Measurements from ENCODE around the gene EFNA2.

DNA sequence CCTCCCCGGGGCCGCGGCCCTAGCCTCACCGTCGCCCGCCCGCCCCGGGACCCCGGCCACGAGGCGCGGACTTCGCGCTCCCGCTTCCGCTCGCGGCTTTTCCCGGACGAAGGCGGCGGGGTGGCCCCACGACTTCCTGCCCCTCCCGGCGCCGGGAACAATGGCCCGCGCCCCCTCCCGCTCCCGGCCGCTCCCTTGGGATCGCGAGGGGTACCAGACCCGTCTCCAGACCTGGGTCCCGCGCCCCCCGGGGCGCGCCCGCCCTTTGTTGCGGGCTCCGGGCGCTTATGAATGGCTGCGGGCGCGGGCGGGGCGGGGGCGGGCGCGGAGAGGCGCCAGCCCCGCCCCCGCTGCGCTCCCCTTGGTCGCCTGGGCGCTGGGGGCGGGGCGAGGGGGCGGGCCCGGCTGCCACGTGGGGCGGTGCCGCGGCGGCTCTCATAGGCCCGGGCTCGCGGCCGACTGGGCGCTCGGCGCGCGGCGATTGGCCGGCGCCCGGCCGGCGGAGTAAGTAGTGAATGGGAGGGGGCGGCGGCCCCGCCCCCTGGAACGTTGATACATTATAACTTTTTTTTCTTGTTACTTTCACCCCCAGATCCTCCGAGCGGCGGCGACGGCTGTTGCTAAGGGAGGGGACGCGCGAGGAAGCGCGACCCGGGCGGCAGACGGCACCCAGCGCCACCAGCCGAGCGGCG lies 36.2 kb upstream of the EFNA2 start:
- TF ChIP-seq, protein P1, sequence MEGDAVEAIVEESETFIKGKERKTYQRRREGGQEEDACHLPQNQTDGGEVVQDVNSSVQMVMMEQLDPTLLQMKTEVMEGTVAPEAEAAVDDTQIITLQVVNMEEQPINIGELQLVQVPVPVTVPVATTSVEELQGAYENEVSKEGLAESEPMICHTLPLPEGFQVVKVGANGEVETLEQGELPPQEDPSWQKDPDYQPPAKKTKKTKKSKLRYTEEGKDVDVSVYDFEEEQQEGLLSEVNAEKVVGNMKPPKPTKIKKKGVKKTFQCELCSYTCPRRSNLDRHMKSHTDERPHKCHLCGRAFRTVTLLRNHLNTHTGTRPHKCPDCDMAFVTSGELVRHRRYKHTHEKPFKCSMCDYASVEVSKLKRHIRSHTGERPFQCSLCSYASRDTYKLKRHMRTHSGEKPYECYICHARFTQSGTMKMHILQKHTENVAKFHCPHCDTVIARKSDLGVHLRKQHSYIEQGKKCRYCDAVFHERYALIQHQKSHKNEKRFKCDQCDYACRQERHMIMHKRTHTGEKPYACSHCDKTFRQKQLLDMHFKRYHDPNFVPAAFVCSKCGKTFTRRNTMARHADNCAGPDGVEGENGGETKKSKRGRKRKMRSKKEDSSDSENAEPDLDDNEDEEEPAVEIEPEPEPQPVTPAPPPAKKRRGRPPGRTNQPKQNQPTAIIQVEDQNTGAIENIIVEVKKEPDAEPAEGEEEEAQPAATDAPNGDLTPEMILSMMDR (IDR thresholded peaks at IDR 0.05), result no peak; the same call in 2 of the 3 replicates
- no peak for TF ChIP-seq KDM1A (IDR thresholded peaks at IDR 0.05; ENCODE audit: low read depth)
- TF ChIP-seq HDAC2 (IDR thresholded peaks at IDR 0.05), result no peak
- TF ChIP-seq, protein P2, sequence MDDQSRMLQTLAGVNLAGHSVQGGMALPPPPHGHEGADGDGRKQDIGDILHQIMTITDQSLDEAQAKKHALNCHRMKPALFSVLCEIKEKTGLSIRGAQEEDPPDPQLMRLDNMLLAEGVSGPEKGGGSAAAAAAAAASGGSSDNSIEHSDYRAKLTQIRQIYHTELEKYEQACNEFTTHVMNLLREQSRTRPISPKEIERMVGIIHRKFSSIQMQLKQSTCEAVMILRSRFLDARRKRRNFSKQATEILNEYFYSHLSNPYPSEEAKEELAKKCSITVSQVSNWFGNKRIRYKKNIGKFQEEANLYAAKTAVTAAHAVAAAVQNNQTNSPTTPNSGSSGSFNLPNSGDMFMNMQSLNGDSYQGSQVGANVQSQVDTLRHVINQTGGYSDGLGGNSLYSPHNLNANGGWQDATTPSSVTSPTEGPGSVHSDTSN (IDR thresholded peaks at IDR 0.05), result no peak
- TF ChIP-seq JUN (IDR thresholded peaks at IDR 0.05), result peak; percentile 73 to 77; a peak in 3 of 5 replicates
- TF ChIP-seq EP300 (IDR thresholded peaks at IDR 0.05), result no peak
- TF ChIP-seq, protein P3, sequence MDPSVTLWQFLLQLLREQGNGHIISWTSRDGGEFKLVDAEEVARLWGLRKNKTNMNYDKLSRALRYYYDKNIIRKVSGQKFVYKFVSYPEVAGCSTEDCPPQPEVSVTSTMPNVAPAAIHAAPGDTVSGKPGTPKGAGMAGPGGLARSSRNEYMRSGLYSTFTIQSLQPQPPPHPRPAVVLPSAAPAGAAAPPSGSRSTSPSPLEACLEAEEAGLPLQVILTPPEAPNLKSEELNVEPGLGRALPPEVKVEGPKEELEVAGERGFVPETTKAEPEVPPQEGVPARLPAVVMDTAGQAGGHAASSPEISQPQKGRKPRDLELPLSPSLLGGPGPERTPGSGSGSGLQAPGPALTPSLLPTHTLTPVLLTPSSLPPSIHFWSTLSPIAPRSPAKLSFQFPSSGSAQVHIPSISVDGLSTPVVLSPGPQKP (IDR thresholded peaks at IDR 0.05; ENCODE audit: low read depth, low read length), result no peak
- peak; percentile 91 for TF ChIP-seq POLR2A (IDR thresholded peaks at IDR 0.05; ENCODE audit: low read length)
- TF ChIP-seq POLR2AphosphoS2 (conservative IDR thresholded peaks at IDR 0.05; ENCODE audit: low read length), result no peak

Data from A549 (cell line).